Esophagus muscularis mucosa (tissue), 4 donors: ENCODE data around the gene LRRC52. TPM values are rescaled to one million over a fixed set of nuclear protein-coding genes. Genes with fewer than 3 reads are reported as not detected.
A peak's percentile ranks its signal among the peaks of the same experiment; 100 is the strongest.

ENCODE experiments used
- DNase-seq: peaks from one replicate; pipeline ENCODE4 v3.0.0-alpha.2; 2017; ENCODE audit errors: extremely low spot score
- H3K27ac ChIP-seq, 4 donors: fragments of 200-600 bp; sonication (generic); replicated peaks in 1 of 4; 1 replicate in 3 of 4; 2 replicates in 1 of 4; pipeline ENCODE4 v1.5.1; 2016 to 2019; ENCODE audit warnings: mild to moderate bottlenecking in 1 of 4
- H3K27me3 ChIP-seq, 4 donors: fragments of 200-600 bp; sonication (generic); one replicate each; pipeline versions ENCODE4 v1.5.1 to v1.6.0; 2016 to 2019
- H3K36me3 ChIP-seq, 4 donors: fragments of 200-600 bp; sonication (generic); one replicate each; pipeline ENCODE4 v1.5.1; 2016 to 2019
- H3K4me1 ChIP-seq, 4 donors: fragments of 200-600 bp; sonication (generic); one replicate each; pipeline ENCODE4 v1.5.1; 2016 to 2019
- H3K4me3 ChIP-seq, 4 donors: fragments of 200-600 bp; sonication (generic); 1 replicate in 2 of 4; 2 replicates in 2 of 4; pipeline ENCODE4 v1.5.1; 2016 to 2019; ENCODE audit warnings: mild to moderate bottlenecking in 4 of 4, moderate library complexity in 1 of 4
- H3K9me3 ChIP-seq, 4 donors: fragments of 200-600 bp; sonication (generic); 1 replicate in 3 of 4; 2 replicates in 1 of 4; pipeline ENCODE4 v1.5.1; 2016 to 2019
- CTCF ChIP-seq, 3 experiments: fragments of 200-600 bp in 2 of 3; fragments of 450-650 bp in 1 of 3; sonication (generic) in 2 of 3; IDR thresholded peaks; one replicate each; pipeline ENCODE4 v1.5.1; 2017 to 2019; ENCODE audit warnings: antibody characterized with exemption in 3 of 3, mild to moderate bottlenecking in 2 of 3, moderate library complexity in 1 of 3
- EP300 ChIP-seq: sonication (generic); formaldehyde crosslinking; IDR thresholded peaks from one replicate; pipeline ENCODE4 v1.6.1; 2017; ENCODE audit warnings: antibody characterized with exemption
- POLR2A ChIP-seq: fragments of 450-650 bp; IDR thresholded peaks from one replicate; pipeline ENCODE4 v1.6.1; 2017; ENCODE audit warnings: antibody characterized with exemption, moderate library complexity, mild to moderate bottlenecking, low read depth
- POLR2AphosphoS5 ChIP-seq, 2 donors: sonication (generic); formaldehyde crosslinking; IDR thresholded peaks; one replicate each; pipeline ENCODE4 v1.6.1; 2017; ENCODE audit warnings: antibody characterized with exemption in 2 of 2
- WGBS: methylation state at CpG from one replicate; pipeline ENCODE4 v1.1.5; 2018; 5-methylcytosine and 5-hydroxymethylcytosine counted together
- intact Hi-C: fragments of 100-400 bp; cut with DNase I; formaldehyde crosslinking; loops from one replicate; pipeline ENCODE4 v1.15.1; 2023
- total RNA-seq, 4 donors: library from RNA; depleted of rRNA; stranded (reverse); fragments of >200 nt; gene quantifications; one replicate each; pipeline versions ENCODE4 v1.1.0 to v1.2.1, GENCODE V29; 2016

The LRRC52 gene
- total RNA-seq, 4 donors from 2014 or later = 0.17 TPM; not detected in 3

DNA sequence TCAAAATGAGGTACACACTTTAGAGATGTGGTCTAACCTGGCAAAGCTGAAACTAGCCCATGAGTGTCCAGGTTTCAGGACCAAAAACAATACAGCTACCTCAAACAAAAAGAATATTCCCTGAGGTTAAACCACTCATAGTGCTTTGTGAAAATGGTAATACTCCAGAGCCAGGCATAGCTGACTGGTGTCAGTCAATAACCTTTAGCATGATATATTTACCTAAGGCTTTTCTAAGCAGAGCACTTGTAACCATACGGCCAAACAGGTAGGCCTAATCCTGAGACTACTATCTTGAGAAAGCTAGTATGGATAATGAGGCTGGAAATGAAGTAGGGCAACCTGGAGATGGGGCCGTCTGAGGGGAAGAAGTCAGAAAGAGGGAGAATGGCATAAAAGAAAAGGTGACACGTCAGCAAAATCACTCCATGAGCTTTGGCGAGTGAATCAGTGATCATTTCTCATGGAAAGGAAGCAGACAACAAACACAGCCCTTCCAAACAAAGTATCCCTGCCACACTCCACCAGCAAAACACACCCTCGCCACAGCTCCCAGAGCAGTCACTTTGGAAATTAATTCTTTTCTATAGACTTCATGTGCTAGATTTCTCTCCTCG, 1.7 kb upstream of the LRRC52 start:
- intact Hi-C loops = no loop called here
- Histone ChIP-seq H3K27ac (no peak overlapping the region), H3K4me1 (peaks cover 5 to 16% (median 13%) of the 10 kb centered on the region in 4 donors), H3K4me3 (no peak overlapping the region), H3K27me3 (peaks cover 0 to 5% (median 0%) of the 10 kb centered on the region in 4 donors), H3K9me3 (no peaks in the 10 kb centered on the region), H3K36me3 (no peaks in the 10 kb centered on the region)
- WGBS = 90% methylated on average over 6 of the region's 6 CpGs
- peak; percentile 75 for DNase-seq
- TF ChIP-seq POLR2A = no peak
- no peak for TF ChIP-seq EP300
- no peak for TF ChIP-seq POLR2AphosphoS5 (IDR thresholded peaks at IDR 0.05)
- TF ChIP-seq CTCF (IDR thresholded peaks at IDR 0.05) = no peak

GRCh38 chr1:165542647-165543046, 1.2 kb upstream of the LRRC52 start:
- no peak overlapping the region for H3K27ac ChIP-seq
- no peak overlapping the region for H3K4me3 ChIP-seq
- DNase-seq = no peak
- intact Hi-C loops = no loop called here
- H3K27me3 ChIP-seq = peaks cover 0 to 5% (median 0%) of the 10 kb centered on the region in 4 donors
- H3K36me3 ChIP-seq = no peaks in the 10 kb centered on the region
- H3K4me1 ChIP-seq = peaks cover 5 to 16% (median 13%) of the 10 kb centered on the region in 4 donors
- WGBS = 0% methylated on average over 1 of the region's 1 CpG
- TF ChIP-seq POLR2A (no peak), EP300 (no peak), POLR2AphosphoS5 (IDR thresholded peaks at IDR 0.05) (no peak), CTCF (IDR thresholded peaks at IDR 0.05) (no peak)
- no peaks in the 10 kb centered on the region for H3K9me3 ChIP-seq

DNA sequence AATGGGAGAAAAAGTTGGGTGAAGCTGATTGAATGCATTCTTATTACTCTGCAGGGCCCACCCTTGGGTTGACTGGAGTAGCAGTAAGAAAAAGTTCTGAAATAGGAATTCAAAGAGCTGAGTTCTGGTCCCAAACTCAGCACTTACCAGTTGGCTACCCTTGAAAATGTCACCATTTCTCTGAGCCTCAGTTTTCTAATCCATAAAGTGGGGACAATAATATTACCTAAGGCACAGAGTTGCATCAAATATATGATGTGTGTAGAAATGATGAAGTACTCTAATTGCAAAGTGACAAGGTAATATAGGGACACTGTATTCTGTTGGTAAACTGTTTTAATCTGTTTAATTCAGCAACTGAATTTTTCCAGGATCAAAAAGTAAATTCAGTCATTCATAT, 1.2 kb downstream of the LRRC52 start:
- Histone ChIP-seq H3K36me3 (no peaks in the 10 kb centered on the region), H3K27ac (no peak overlapping the region), H3K27me3 (peaks cover 0 to 5% (median 0%) of the 10 kb centered on the region in 4 donors), H3K9me3 (no peaks in the 10 kb centered on the region), H3K4me3 (no peak overlapping the region), H3K4me1 (peaks cover 5 to 16% (median 12%) of the 10 kb centered on the region in 4 donors)
- intact Hi-C loops = no loop called here
- peak; percentile 78 for DNase-seq
- TF ChIP-seq POLR2AphosphoS5 (IDR thresholded peaks at IDR 0.05) (no peak), EP300 (no peak), POLR2A (no peak), CTCF (IDR thresholded peaks at IDR 0.05) (no peak)

- peaks cover 0 to 5% (median 0%) of the 10 kb centered on the region in 4 donors for H3K27me3 ChIP-seq
- H3K36me3 ChIP-seq = no peaks in the 10 kb centered on the region
- intact Hi-C loops = no loop called here
- no peak overlapping the region for H3K4me3 ChIP-seq
- no peaks in the 10 kb centered on the region for H3K9me3 ChIP-seq
- TF ChIP-seq EP300 = no peak
- no peak for TF ChIP-seq POLR2A
- TF ChIP-seq CTCF (IDR thresholded peaks at IDR 0.05) = no peak
- TF ChIP-seq POLR2AphosphoS5 (IDR thresholded peaks at IDR 0.05) = no peak
- peak; percentile 74 for DNase-seq
- no peak overlapping the region for H3K27ac ChIP-seq
- 50% methylated on average over 2 of the region's 2 CpGs for WGBS
- H3K4me1 ChIP-seq = peaks cover 5 to 12% (median 9%) of the 10 kb centered on the region in 4 donors
Observed at GRCh38 chr1:165545974-165546373, 2.2 kb downstream of the LRRC52 start.

DNA sequence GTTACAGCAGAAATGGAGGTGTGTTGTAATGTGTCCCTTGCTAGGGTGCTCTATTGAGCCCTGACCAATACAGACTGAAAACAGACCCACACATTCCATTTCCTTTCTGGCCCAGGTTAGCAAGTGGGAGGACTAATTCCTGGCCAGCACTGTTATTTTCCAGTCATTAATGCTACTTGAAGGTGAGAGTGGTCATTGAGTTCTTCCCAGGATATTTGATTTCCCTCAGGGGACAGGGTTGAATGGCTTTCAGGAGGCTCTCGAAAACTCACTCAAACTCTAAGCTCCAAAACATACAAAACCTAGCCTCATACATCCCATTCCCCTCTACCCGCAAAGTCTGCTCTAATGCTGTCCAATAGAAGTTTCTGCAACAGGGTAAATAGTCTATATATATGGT, 6.2 kb downstream of the LRRC52 start:
- 68% methylated on average over 2 of the region's 2 CpGs for WGBS

More for the DNA sequence above, 6.2 kb downstream of the LRRC52 start:
- Histone ChIP-seq H3K36me3 (no peaks in the 10 kb centered on the region), H3K27ac (no peak overlapping the region), H3K9me3 (no peaks in the 10 kb centered on the region), H3K27me3 (peaks cover 0 to 12% (median 0%) of the 10 kb centered on the region in 4 donors), H3K4me1 (no peaks in the 10 kb centered on the region), H3K4me3 (no peak overlapping the region)
- DNase-seq = no peak
- TF ChIP-seq POLR2A (no peak), EP300 (no peak)
- intact Hi-C loops = no loop called here
